ENCODE results near the gene DBH.

The DBH gene

GRCh38 chr9:133645021-133645765, 9.0 kb downstream of the DBH start:
- DNase-seq: no peak

- DNase-seq: no peak
These were observed 11.0 kb downstream of the DBH start for GRCh38 chr9:133647148-133647547.

GRCh38 chr9:133647765-133648469, 11.8 kb downstream of the DBH start:
- DNase-seq: no peak

GRCh38 chr9:133649194-133649593, 13.0 kb downstream of the DBH start:
- no peak for DNase-seq

- DNase-seq: no peak
These were observed 13.9 kb downstream of the DBH start for GRCh38 chr9:133650026-133650425.

GRCh38 chr9:133653638-133654037, 17.5 kb downstream of the DBH start:
- no peak for DNase-seq

GRCh38 chr9:133654736-133655657, 18.8 kb downstream of the DBH start:
- no peak for DNase-seq

GRCh38 chr9:133655701-133656100, 19.5 kb downstream of the DBH start:
- DNase-seq: no peak

GRCh38 chr9:133656211-133657119, 20.3 kb downstream of the DBH start:
- peak; percentile 35 for DNase-seq

GRCh38 chr9:133657120-133657661, 21.0 kb downstream of the DBH start:
- no peak for DNase-seq

GRCh38 chr9:133658442-133659431, 22.6 kb downstream of the DBH start:
- DNase-seq: peak; percentile 59

- DNase-seq: no peak
These were observed 23.4 kb downstream of the DBH start for GRCh38 chr9:133659516-133659915.

GRCh38 chr9:133661846-133662540, 25.8 kb downstream of the DBH start:
- no peak for DNase-seq

- DNase-seq: no peak
These were observed 28.2 kb downstream of the DBH start for GRCh38 chr9:133664173-133665050.

- no peak for DNase-seq
These were observed 28.9 kb downstream of the DBH start for GRCh38 chr9:133665096-133665495.

- no peak for DNase-seq
These were observed 29.4 kb downstream of the DBH start for GRCh38 chr9:133665535-133665934.

- no peak for DNase-seq
These were observed 30.2 kb downstream of the DBH start for GRCh38 chr9:133666387-133666786.

GRCh38 chr9:133666845-133667244, 30.7 kb downstream of the DBH start:
- DNase-seq: no peak

Measured in stimulated activated CD4-positive, alpha-beta T cell treated with anti-CD3 and anti-CD28 coated beads, Interleukin-15, amount 100 ng/mL, for 24 hours (primary cell).